ENCODE results near the gene CLRN1. TPM values are rescaled to one million over a fixed set of nuclear protein-coding genes. Genes with fewer than 3 reads are reported as not detected.

The CLRN1 gene
- total and polyA plus RNA-seq, 2 of the 13 experiments (the other 11 are each of a cell fraction or from before 2014, with no cell fraction given): not detected

DNA sequence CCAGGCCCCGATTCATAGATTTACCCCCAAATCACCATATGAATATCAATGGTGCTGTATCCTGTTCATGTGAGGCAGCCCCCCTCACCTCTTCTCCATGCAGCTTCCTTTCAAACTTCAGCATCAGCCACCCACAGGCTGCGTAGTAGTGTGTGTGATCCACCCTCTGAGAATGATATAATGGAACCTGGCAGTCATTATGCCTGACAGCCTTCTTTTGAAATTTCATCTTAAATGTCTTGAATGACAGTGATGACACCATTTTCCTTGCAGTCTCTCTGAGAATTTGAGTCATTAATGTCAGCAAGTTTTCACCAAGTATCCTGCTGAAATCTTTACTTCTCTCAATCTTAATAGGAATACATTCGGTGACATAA is 3.5 kb upstream of the CLRN1 start:
- no peaks in the 10 kb centered on the region for H3K36me3 ChIP-seq (replicated peaks in 1 of 2; ENCODE audit: control insufficient read depth in 1 of 2, insufficient read depth in 2 of 2, low read length in 2 of 2)
- H3K4me1 ChIP-seq (ENCODE audit: insufficient read depth, low read length): no peaks in the 10 kb centered on the region
- intact Hi-C loops (cut with micrococcal nuclease; ENCODE audit: unreplicated experiment) (no loop called here), in situ Hi-C loops (cut with HindIII; ENCODE audit: extremely low pct_ligation_motif_present, low pct_unique_long_range_greater_than_20kb) (no loop called here)
- CTCF ChIA-PET (ENCODE audit: low intra/inter-chr PET ratio, low total read pairs): no interaction called here
- H3K4me2 ChIP-seq (ENCODE audit: low read depth, low read length): no peak overlapping the region
- POLR2A ChIA-PET: no interaction called here
- ATAC-seq: no peak
- H3K9me3 ChIP-seq (ENCODE audit: low read length): no peaks in the 10 kb centered on the region
- no peak overlapping the region for H2AFZ ChIP-seq (ENCODE audit: low read length)
- TF ChIP-seq ZFY (CRISPR knock-in tag; IDR thresholded peaks at IDR 0.05) (no peak), RNF2 (conservative IDR thresholded peaks at IDR 0.05; ENCODE audit: low read depth) (no peak), ZNF709 (CRISPR knock-in tag; IDR thresholded peaks at IDR 0.05) (no peak), GPN1 (CRISPR knock-in tag; IDR thresholded peaks at IDR 0.05; ENCODE audit: borderline replicate concordance) (no peak), ARNT (IDR thresholded peaks at IDR 0.05) (no peak), CREB1 (IDR thresholded peaks at IDR 0.05) (no peak), CREB1 (CRISPR knock-in tag; IDR thresholded peaks at IDR 0.05) (no peak), ZIK1 (CRISPR knock-in tag; IDR thresholded peaks at IDR 0.05; ENCODE audit: borderline replicate concordance, low read depth) (no peak), KDM5A (IDR thresholded peaks at IDR 0.05; ENCODE audit: borderline replicate concordance, low read length) (no peak), HNRNPK (IDR thresholded peaks at IDR 0.05; ENCODE audit: low read depth, low read length, poor library complexity, severe bottlenecking) (no peak), SATB2 (CRISPR knock-in tag; IDR thresholded peaks at IDR 0.05) (no peak), SALL2 (CRISPR knock-in tag; IDR thresholded peaks at IDR 0.05) (no peak), ZNF567 (CRISPR knock-in tag; IDR thresholded peaks at IDR 0.05; ENCODE audit: borderline replicate concordance) (no peak), PAX8 (CRISPR knock-in tag; IDR thresholded peaks at IDR 0.05; ENCODE audit: borderline replicate concordance) (no peak), ZNF251 (CRISPR knock-in tag; IDR thresholded peaks at IDR 0.05) (no peak), GATAD1 (CRISPR knock-in tag; IDR thresholded peaks at IDR 0.05) (no peak), ZNF326 (CRISPR knock-in tag; IDR thresholded peaks at IDR 0.05; ENCODE audit: borderline replicate concordance) (no peak)
- TF ChIP-seq, protein P1, sequence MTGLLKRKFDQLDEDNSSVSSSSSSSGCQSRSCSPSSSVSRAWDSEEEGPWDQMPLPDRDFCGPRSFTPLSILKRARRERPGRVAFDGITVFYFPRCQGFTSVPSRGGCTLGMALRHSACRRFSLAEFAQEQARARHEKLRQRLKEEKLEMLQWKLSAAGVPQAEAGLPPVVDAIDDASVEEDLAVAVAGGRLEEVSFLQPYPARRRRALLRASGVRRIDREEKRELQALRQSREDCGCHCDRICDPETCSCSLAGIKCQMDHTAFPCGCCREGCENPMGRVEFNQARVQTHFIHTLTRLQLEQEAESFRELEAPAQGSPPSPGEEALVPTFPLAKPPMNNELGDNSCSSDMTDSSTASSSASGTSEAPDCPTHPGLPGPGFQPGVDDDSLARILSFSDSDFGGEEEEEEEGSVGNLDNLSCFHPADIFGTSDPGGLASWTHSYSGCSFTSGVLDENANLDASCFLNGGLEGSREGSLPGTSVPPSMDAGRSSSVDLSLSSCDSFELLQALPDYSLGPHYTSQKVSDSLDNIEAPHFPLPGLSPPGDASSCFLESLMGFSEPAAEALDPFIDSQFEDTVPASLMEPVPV (CRISPR knock-in tag; IDR thresholded peaks at IDR 0.05): no peak
- TF ChIP-seq, protein P2, sequence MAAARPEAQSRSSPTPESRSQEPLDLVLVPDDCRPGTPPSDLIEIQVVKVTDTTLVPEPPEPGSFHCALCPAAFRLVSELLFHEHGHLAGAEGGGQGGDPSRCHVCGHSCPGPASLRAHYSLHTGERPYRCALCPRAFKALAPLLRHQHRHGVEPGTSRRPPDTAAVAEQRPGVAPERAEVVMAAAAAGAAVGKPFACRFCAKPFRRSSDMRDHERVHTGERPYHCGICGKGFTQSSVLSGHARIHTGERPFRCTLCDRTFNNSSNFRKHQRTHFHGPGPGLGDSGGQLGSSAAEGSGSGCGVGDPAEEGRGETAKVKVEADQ (CRISPR knock-in tag; IDR thresholded peaks at IDR 0.05; ENCODE audit: borderline replicate concordance): no peak
- TF ChIP-seq, protein P3, sequence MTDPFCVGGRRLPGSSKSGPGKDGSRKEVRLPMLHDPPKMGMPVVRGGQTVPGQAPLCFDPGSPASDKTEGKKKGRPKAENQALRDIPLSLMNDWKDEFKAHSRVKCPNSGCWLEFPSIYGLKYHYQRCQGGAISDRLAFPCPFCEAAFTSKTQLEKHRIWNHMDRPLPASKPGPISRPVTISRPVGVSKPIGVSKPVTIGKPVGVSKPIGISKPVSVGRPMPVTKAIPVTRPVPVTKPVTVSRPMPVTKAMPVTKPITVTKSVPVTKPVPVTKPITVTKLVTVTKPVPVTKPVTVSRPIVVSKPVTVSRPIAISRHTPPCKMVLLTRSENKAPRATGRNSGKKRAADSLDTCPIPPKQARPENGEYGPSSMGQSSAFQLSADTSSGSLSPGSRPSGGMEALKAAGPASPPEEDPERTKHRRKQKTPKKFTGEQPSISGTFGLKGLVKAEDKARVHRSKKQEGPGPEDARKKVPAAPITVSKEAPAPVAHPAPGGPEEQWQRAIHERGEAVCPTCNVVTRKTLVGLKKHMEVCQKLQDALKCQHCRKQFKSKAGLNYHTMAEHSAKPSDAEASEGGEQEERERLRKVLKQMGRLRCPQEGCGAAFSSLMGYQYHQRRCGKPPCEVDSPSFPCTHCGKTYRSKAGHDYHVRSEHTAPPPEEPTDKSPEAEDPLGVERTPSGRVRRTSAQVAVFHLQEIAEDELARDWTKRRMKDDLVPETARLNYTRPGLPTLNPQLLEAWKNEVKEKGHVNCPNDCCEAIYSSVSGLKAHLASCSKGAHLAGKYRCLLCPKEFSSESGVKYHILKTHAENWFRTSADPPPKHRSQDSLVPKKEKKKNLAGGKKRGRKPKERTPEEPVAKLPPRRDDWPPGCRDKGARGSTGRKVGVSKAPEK (CRISPR knock-in tag; IDR thresholded peaks at IDR 0.05; ENCODE audit: borderline replicate concordance): no peak
- TF ChIP-seq, protein P4, sequence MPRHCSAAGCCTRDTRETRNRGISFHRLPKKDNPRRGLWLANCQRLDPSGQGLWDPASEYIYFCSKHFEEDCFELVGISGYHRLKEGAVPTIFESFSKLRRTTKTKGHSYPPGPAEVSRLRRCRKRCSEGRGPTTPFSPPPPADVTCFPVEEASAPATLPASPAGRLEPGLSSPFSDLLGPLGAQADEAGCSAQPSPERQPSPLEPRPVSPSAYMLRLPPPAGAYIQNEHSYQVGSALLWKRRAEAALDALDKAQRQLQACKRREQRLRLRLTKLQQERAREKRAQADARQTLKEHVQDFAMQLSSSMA (CRISPR knock-in tag; IDR thresholded peaks at IDR 0.05): no peak
- FAIRE-seq: no peak
- no peaks in the 10 kb centered on the region for H3K79me2 ChIP-seq (ENCODE audit: insufficient read depth, low read length)
- BruUV-seq (replicated peaks): no TSS peak
- no peak overlapping the region for H3K27ac ChIP-seq (ENCODE audit: extremely low read length, insufficient read depth, low read length)
- DNase-seq (ENCODE audit: low spot score): no peak
- WGBS (ENCODE audit: low lambda C conversion rate): 10% methylated on average over 3 of the region's 3 CpGs
- H3K9ac ChIP-seq (ENCODE audit: insufficient read depth, low read depth, low read length): no peak overlapping the region
- H4K20me1 ChIP-seq (ENCODE audit: insufficient read depth, low read length): no peaks in the 10 kb centered on the region
- H3K4me3 ChIP-seq (replicated peaks in 1 of 3; ENCODE audit: insufficient read depth in 1 of 3, low read depth in 2 of 3, low read length in 3 of 3): no peak overlapping the region
- H3K27me3 ChIP-seq (ENCODE audit: control insufficient read depth in 1 of 2, insufficient read depth in 2 of 2, low read length in 2 of 2): peaks cover 0 to 10% of the 10 kb centered on the region in 2 experiments; a peak in 3 of 5 replicates

All from HepG2 (cell line).